Left ventricle myocardium inferior (tissue), 1 donor: ENCODE results near the gene ADCY10. TPM values are rescaled to one million over a fixed set of nuclear protein-coding genes. Genes with fewer than 3 reads are reported as not detected.
"Not testable (repeated sequence)": the region's sequence is repeated elsewhere in the genome, so short reads cannot be mapped to it uniquely, and the experiment has no call there.

Experiments used
- DNase-seq: peaks from one replicate; pipeline ENCODE4 v3.0.0-alpha.2; 2020
- H3K27ac ChIP-seq: fragments of 200-600 bp; replicated peaks from 2 replicates; pipeline ENCODE4 v1.8.0; 2021
- H3K27me3 ChIP-seq: fragments of 200-600 bp; 2 replicates; pipeline ENCODE4 v1.8.0; 2021; ENCODE audit warnings: low read depth
- H3K36me3 ChIP-seq: fragments of 200-600 bp; 2 replicates; pipeline ENCODE4 v1.8.0; 2021
- H3K4me1 ChIP-seq: fragments of 200-600 bp; 2 replicates; pipeline ENCODE4 v1.8.0; 2021
- H3K4me3 ChIP-seq: fragments of 200-600 bp; 2 replicates; pipeline ENCODE4 v1.8.0; 2021; ENCODE audit warnings: mild to moderate bottlenecking, moderate library complexity
- H3K9me3 ChIP-seq: fragments of 200-600 bp; replicated peaks from 2 replicates; pipeline ENCODE4 v1.8.0; 2021
- intact Hi-C: fragments of 100-400 bp; cut with micrococcal nuclease; formaldehyde crosslinking; loops from one replicate; pipeline ENCODE4 v1.11.0; 2022
- total RNA-seq: library from RNA; stranded (reverse); fragmentation: NEBNext Ultra II Directional; extraction: Animal tissue kit (Norgen Biotek cat#: 25700); gene quantifications from one replicate; pipeline ENCODE4 v1.2.1, GENCODE V29; 2021
- TF ChIP-seq, protein P1 (sequence below): fragments of 200-600 bp; IDR thresholded peaks from 2 replicates; pipeline ENCODE4 v1.8.0; 2021; ENCODE audit warnings: antibody characterized with exemption, mild to moderate bottlenecking, borderline replicate concordance
- donor health status: DM: no; HTN: yes; CAD: no; lungs with severe emphysema.

Gene ADCY10
- total RNA-seq, 1 donor from 2014 or later: 0.22 TPM

DNA sequence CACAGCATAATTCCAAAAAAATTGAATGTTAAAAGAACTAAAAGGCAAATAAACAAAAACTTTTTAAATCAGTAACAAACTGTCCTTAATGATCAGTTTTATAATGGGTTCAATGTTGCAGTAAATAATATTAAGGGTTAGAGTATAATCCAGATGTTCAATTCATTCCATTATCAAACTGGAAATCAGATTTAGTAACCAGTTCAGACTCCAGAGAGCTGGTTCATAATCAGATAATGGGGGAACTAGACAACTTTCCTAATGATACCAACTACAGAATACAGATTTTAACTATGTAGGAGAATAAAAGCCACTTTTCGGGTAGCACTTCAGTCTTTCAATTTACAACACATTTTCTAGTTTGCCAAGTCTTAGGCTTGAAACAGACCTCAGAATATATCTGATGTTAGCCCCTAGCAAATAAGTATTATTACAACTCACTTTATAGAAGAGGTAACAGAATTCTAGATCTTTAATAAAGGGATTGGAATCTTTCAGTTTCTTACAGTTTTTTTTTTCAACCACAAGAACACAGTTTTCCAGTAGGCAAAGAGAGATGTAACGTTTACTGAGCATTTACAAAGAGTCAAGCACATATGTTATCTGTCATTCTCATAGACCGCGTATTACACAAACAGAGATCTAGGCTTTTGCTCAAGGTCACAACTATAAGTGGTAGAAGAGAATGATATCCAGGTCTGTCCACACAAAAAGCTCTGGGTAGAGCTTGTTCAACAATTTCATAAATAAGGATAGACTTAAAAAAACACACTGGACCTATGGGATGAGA lies 20.7 kb upstream of the ADCY10 start:
- H3K4me3 ChIP-seq: peak overlapping the region; percentile 94
- intact Hi-C loops: no loop called here

GRCh38 chr1:167933788-167934187 lies 19.9 kb upstream of the ADCY10 start:
- H3K27me3 ChIP-seq: no peaks in the 10 kb centered on the region
- no peak for DNase-seq
- peak overlapping the region; percentile 94 for H3K4me3 ChIP-seq
- TF ChIP-seq, protein P1, sequence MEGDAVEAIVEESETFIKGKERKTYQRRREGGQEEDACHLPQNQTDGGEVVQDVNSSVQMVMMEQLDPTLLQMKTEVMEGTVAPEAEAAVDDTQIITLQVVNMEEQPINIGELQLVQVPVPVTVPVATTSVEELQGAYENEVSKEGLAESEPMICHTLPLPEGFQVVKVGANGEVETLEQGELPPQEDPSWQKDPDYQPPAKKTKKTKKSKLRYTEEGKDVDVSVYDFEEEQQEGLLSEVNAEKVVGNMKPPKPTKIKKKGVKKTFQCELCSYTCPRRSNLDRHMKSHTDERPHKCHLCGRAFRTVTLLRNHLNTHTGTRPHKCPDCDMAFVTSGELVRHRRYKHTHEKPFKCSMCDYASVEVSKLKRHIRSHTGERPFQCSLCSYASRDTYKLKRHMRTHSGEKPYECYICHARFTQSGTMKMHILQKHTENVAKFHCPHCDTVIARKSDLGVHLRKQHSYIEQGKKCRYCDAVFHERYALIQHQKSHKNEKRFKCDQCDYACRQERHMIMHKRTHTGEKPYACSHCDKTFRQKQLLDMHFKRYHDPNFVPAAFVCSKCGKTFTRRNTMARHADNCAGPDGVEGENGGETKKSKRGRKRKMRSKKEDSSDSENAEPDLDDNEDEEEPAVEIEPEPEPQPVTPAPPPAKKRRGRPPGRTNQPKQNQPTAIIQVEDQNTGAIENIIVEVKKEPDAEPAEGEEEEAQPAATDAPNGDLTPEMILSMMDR: no peak
- peaks cover 86% of the 10 kb centered on the region for H3K4me1 ChIP-seq
- H3K9me3 ChIP-seq: no peaks in the 10 kb centered on the region
- H3K27ac ChIP-seq: peak overlapping the region; percentile 97
- intact Hi-C loops: no loop called here
- no peaks in the 10 kb centered on the region for H3K36me3 ChIP-seq

More for the DNA sequence above, 20.7 kb upstream of the ADCY10 start:
- no peaks in the 10 kb centered on the region for H3K9me3 ChIP-seq
- no peaks in the 10 kb centered on the region for H3K27me3 ChIP-seq
- no peak for DNase-seq
- TF ChIP-seq, protein P1: no peak
- H3K36me3 ChIP-seq: no peaks in the 10 kb centered on the region
- H3K4me1 ChIP-seq: peaks cover 89% of the 10 kb centered on the region
- peak overlapping the region; percentile 97 for H3K27ac ChIP-seq

GRCh38 chr1:167929725-167930124 lies 15.8 kb upstream of the ADCY10 start:
- TF ChIP-seq, protein P1: no peak
- Histone ChIP-seq H3K27me3 (no peaks in the 10 kb centered on the region), H3K4me1 (peaks cover 86% of the 10 kb centered on the region), H3K27ac (no peak overlapping the region), H3K9me3 (no peaks in the 10 kb centered on the region), H3K36me3 (no peaks in the 10 kb centered on the region), H3K4me3 (no peak overlapping the region)
- intact Hi-C loops: no loop called here
- DNase-seq: no peak

GRCh38 chr1:167928919-167929318 lies 15.0 kb upstream of the ADCY10 start:
- H3K4me3 ChIP-seq, H3K27ac ChIP-seq, DNase-seq, H3K27me3 ChIP-seq, H3K9me3 ChIP-seq, intact Hi-C loops, H3K36me3 ChIP-seq: not testable (repeated sequence)
- peaks cover 85% of the 10 kb centered on the region for H3K4me1 ChIP-seq

GRCh38 chr1:167928457-167928852 lies 14.5 kb upstream of the ADCY10 start:
- peaks cover 85% of the 10 kb centered on the region for H3K4me1 ChIP-seq
- no peak for DNase-seq
- intact Hi-C loops: no loop called here
- TF ChIP-seq, protein P1: no peak
- H3K27me3 ChIP-seq: no peaks in the 10 kb centered on the region
- H3K36me3 ChIP-seq: no peaks in the 10 kb centered on the region
- H3K9me3 ChIP-seq: no peaks in the 10 kb centered on the region
- no peak overlapping the region for H3K4me3 ChIP-seq
- no peak overlapping the region for H3K27ac ChIP-seq

DNA sequence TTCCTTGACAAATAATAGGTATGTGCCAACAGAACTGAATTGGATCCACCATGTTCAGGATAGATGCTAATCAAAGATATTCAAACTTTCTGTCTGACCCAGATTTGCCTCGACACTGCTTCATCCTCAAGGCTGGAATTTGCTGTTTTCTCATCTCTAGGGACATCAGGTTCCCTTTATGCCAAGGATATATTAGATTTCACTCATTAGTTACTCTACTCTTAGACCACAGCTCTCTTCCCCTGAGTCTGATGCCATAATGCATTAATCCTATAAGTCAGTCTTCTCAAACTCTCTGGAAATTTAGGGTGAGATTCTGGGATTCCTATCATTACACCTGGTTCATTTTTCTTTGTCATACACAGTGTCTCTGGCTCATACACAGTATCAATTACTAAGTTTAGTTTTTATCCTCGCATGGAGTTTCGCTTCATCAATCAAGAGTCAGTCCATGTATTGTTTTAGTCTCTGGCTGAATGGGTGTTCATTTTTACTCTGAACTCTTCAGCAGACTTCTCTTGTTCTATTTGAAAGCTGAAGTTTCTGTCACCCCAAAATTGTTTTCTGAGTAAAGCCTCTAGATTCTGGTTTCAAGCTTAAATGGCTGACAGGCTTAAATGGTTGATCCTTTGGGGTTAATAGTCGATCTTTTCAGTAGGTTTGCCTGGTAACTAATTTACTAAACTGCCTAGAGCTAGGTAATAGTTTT lies 13.3 kb upstream of the ADCY10 start:
- Histone ChIP-seq H3K36me3 (no peaks in the 10 kb centered on the region), H3K9me3 (no peaks in the 10 kb centered on the region), H3K27ac (no peak overlapping the region), H3K4me1 (peaks cover 85% of the 10 kb centered on the region), H3K27me3 (no peaks in the 10 kb centered on the region), H3K4me3 (no peak overlapping the region)
- DNase-seq: no peak
- intact Hi-C loops: no loop called here
- TF ChIP-seq, protein P1: no peak
